Suprapubic skin (tissue), 4 donors: ENCODE data around the gene CHST15. TPM values are rescaled to one million over a fixed set of nuclear protein-coding genes. Genes with fewer than 3 reads are reported as not detected.

ENCODE experiments used
- DNase-seq, 2 donors: peaks; one replicate each; pipeline ENCODE4 v3.0.0-alpha.2; 2019; ENCODE audit warnings: low spot score in 2 of 2
- H3K27ac ChIP-seq: fragments of 200-600 bp; sonication (generic); one replicate; pipeline ENCODE4 v1.5.1; 2019
- H3K27me3 ChIP-seq: fragments of 200-600 bp; sonication (generic); one replicate; pipeline ENCODE4 v1.5.1; 2019
- H3K36me3 ChIP-seq: fragments of 200-600 bp; sonication (generic); one replicate; pipeline ENCODE4 v1.5.1; 2019
- H3K4me1 ChIP-seq: fragments of 200-600 bp; sonication (generic); one replicate; pipeline ENCODE4 v1.5.1; 2019
- H3K4me3 ChIP-seq: fragments of 200-600 bp; sonication (generic); one replicate; pipeline ENCODE4 v1.5.1; 2019; ENCODE audit warnings: mild to moderate bottlenecking
- H3K9me3 ChIP-seq: fragments of 200-600 bp; sonication (generic); one replicate; pipeline ENCODE4 v1.5.1; 2019
- CTCF ChIP-seq, 2 donors: fragments of 200-600 bp in 1 of 2; fragments of 450-650 bp in 1 of 2; sonication (generic) in 1 of 2; IDR thresholded peaks; one replicate each; pipeline ENCODE4 v1.5.1; 2016 to 2019; ENCODE audit warnings: antibody characterized with exemption in 2 of 2, mild to moderate bottlenecking in 1 of 2, moderate library complexity in 1 of 2
- EP300 ChIP-seq: sonication (generic); formaldehyde crosslinking; IDR thresholded peaks from one replicate; pipeline ENCODE4 v1.6.1; 2017; ENCODE audit warnings: antibody characterized with exemption
- POLR2A ChIP-seq, 2 donors: fragments of 450-650 bp; IDR thresholded peaks; one replicate each; pipeline ENCODE4 v1.6.1; 2017; ENCODE audit warnings: antibody characterized with exemption in 2 of 2, mild to moderate bottlenecking in 2 of 2, moderate library complexity in 2 of 2
- POLR2AphosphoS5 ChIP-seq, 3 donors: sonication (generic); formaldehyde crosslinking; IDR thresholded peaks; one replicate each; pipeline ENCODE4 v1.6.1; 2017; ENCODE audit warnings: antibody characterized with exemption in 3 of 3
- WGBS: methylation state at CpG from one replicate; pipeline ENCODE4 v1.1.5; 2018; 5-methylcytosine and 5-hydroxymethylcytosine counted together
- total RNA-seq, 4 donors: library from RNA; depleted of rRNA; stranded (reverse); fragments of >200 nt; gene quantifications; one replicate each; pipeline ENCODE4 v1.1.0, GENCODE V29; 2016

CHST15 gene
- total RNA-seq, 4 donors from 2014 or later = 20.6 to 59.1 (median 22.8) TPM

GRCh38 chr10:124126145-124126982 is 33.0 kb upstream of the CHST15 start:
- no peaks in the 10 kb centered on the region for H3K27me3 ChIP-seq
- H3K9me3 ChIP-seq = no peaks in the 10 kb centered on the region
- H3K27ac ChIP-seq = no peak overlapping the region
- no peak for TF ChIP-seq POLR2AphosphoS5 (IDR thresholded peaks at IDR 0.05)
- no peak for TF ChIP-seq POLR2A (IDR thresholded peaks at IDR 0.05)
- no peak for TF ChIP-seq EP300
- no peak for TF ChIP-seq CTCF (IDR thresholded peaks at IDR 0.05)
- 70% methylated on average over 9 of the region's 11 CpGs for WGBS
- H3K4me1 ChIP-seq = no peaks in the 10 kb centered on the region
- no peak for DNase-seq
- no peak overlapping the region for H3K4me3 ChIP-seq
- no peaks in the 10 kb centered on the region for H3K36me3 ChIP-seq

- no peaks in the 10 kb centered on the region for H3K36me3 ChIP-seq
- H3K4me1 ChIP-seq = no peaks in the 10 kb centered on the region
- TF ChIP-seq CTCF (IDR thresholded peaks at IDR 0.05) = peak in 1 of 2 donors; percentile 34
- TF ChIP-seq EP300 = no peak
- WGBS = 64% methylated on average over 10 of the region's 10 CpGs
- no peaks in the 10 kb centered on the region for H3K27me3 ChIP-seq
- H3K4me3 ChIP-seq = no peak overlapping the region
- DNase-seq = no peak
- H3K27ac ChIP-seq = no peak overlapping the region
- no peaks in the 10 kb centered on the region for H3K9me3 ChIP-seq
Measured at GRCh38 chr10:124125305-124126116, 32.1 kb upstream of the CHST15 start.

GRCh38 chr10:124124769-124125161 is 31.4 kb upstream of the CHST15 start:
- WGBS = 98% methylated on average over 2 of the region's 2 CpGs
- no peak overlapping the region for H3K27ac ChIP-seq
- no peak overlapping the region for H3K4me3 ChIP-seq
- TF ChIP-seq POLR2A (IDR thresholded peaks at IDR 0.05) (no peak), CTCF (IDR thresholded peaks at IDR 0.05) (no peak), POLR2AphosphoS5 (IDR thresholded peaks at IDR 0.05) (no peak), EP300 (no peak)
- H3K27me3 ChIP-seq = no peaks in the 10 kb centered on the region
- H3K36me3 ChIP-seq = no peaks in the 10 kb centered on the region
- DNase-seq = no peak
- peaks cover under 1% of the 10 kb centered on the region for H3K4me1 ChIP-seq
- no peaks in the 10 kb centered on the region for H3K9me3 ChIP-seq

GRCh38 chr10:124124123-124124768 is 30.8 kb upstream of the CHST15 start:
- DNase-seq = no peak
- Histone ChIP-seq H3K36me3 (no peaks in the 10 kb centered on the region), H3K4me1 (peaks cover 4% of the 10 kb centered on the region), H3K27ac (no peak overlapping the region), H3K27me3 (no peaks in the 10 kb centered on the region), H3K4me3 (no peak overlapping the region), H3K9me3 (no peaks in the 10 kb centered on the region)
- WGBS = 77% methylated on average over 10 of the region's 10 CpGs
- TF ChIP-seq POLR2AphosphoS5 (IDR thresholded peaks at IDR 0.05) (no peak), EP300 (no peak), CTCF (IDR thresholded peaks at IDR 0.05) (no peak)

GRCh38 chr10:124123156-124123555 is 29.8 kb upstream of the CHST15 start:
- Histone ChIP-seq H3K27me3 (no peaks in the 10 kb centered on the region), H3K36me3 (no peaks in the 10 kb centered on the region), H3K4me1 (peaks cover 4% of the 10 kb centered on the region), H3K9me3 (no peaks in the 10 kb centered on the region), H3K27ac (no peak overlapping the region), H3K4me3 (no peak overlapping the region)
- 90% methylated on average over 8 of the region's 8 CpGs for WGBS
- no peak for DNase-seq
- TF ChIP-seq POLR2AphosphoS5 (IDR thresholded peaks at IDR 0.05) (no peak), POLR2A (IDR thresholded peaks at IDR 0.05) (no peak), CTCF (IDR thresholded peaks at IDR 0.05) (no peak), EP300 (no peak)
